HG03108 (cell line): ENCODE results near the gene ZNF423.

Source experiments
- ATAC-seq: cut with Tn5 transposase; IDR thresholded peaks from one replicate; pipeline ENCODE4 v1.9.1; 2021; ENCODE audit warnings: moderate library complexity; ENCODE audit not compliant: unreplicated experiment

ZNF423 gene

GRCh38 chr16:49592546-49593423 lies 263.1 kb downstream of the ZNF423 start:
- ATAC-seq = no peak

GRCh38 chr16:49590166-49590871 lies 265.6 kb downstream of the ZNF423 start:
- ATAC-seq = no peak

GRCh38 chr16:49589544-49590031 lies 266.3 kb downstream of the ZNF423 start:
- ATAC-seq = no peak

GRCh38 chr16:49588729-49589384 lies 267.1 kb downstream of the ZNF423 start:
- ATAC-seq = no peak

- ATAC-seq = no peak
These were observed 267.9 kb downstream of the ZNF423 start for GRCh38 chr16:49588026-49588425.

- no peak for ATAC-seq
These were observed 268.4 kb downstream of the ZNF423 start for GRCh38 chr16:49587511-49587910.

- ATAC-seq = no peak
These were observed 269.2 kb downstream of the ZNF423 start for GRCh38 chr16:49586466-49587450.

GRCh38 chr16:49585143-49585832 lies 270.6 kb downstream of the ZNF423 start:
- no peak for ATAC-seq

GRCh38 chr16:49583911-49584310 lies 272.0 kb downstream of the ZNF423 start:
- ATAC-seq = no peak

- ATAC-seq = no peak
These were observed 274.1 kb downstream of the ZNF423 start for GRCh38 chr16:49581630-49582298.

- ATAC-seq = no peak
These were observed 275.1 kb downstream of the ZNF423 start for GRCh38 chr16:49580751-49581303.

- ATAC-seq = no peak
These were observed 277.4 kb downstream of the ZNF423 start for GRCh38 chr16:49578435-49579024.

GRCh38 chr16:49578018-49578417 lies 277.9 kb downstream of the ZNF423 start:
- ATAC-seq = no peak

GRCh38 chr16:49576941-49577340 lies 279.0 kb downstream of the ZNF423 start:
- ATAC-seq = no peak

- no peak for ATAC-seq
These were observed 279.8 kb downstream of the ZNF423 start for GRCh38 chr16:49576173-49576494.

- peak; percentile 83 for ATAC-seq
These were observed 280.4 kb downstream of the ZNF423 start for GRCh38 chr16:49575346-49576172.

- ATAC-seq = no peak
These were observed 281.1 kb downstream of the ZNF423 start for GRCh38 chr16:49574826-49575225.

GRCh38 chr16:49567950-49568349 lies 288.0 kb downstream of the ZNF423 start:
- ATAC-seq = no peak
